ENCODE measurements around the gene SARDH.
"Not testable (repeated sequence)": the region's sequence is repeated elsewhere in the genome, so short reads cannot be mapped to it uniquely, and the experiment has no call there.

- not testable (repeated sequence) for TF ChIP-seq CTCF (IDR thresholded peaks at IDR 0.05; ENCODE audit: extremely low read depth in 1 of 2, insufficient read depth in 1 of 2, low read depth in 1 of 2, low read length in 2 of 2); FOS (IDR thresholded peaks at IDR 0.05; ENCODE audit: borderline replicate concordance, insufficient read depth, low read length)
These were observed 62.4 kb downstream of the SARDH start for GRCh38 chr9:133675796-133676195.
